ENCODE measurements around the gene MYH3.

DNA sequence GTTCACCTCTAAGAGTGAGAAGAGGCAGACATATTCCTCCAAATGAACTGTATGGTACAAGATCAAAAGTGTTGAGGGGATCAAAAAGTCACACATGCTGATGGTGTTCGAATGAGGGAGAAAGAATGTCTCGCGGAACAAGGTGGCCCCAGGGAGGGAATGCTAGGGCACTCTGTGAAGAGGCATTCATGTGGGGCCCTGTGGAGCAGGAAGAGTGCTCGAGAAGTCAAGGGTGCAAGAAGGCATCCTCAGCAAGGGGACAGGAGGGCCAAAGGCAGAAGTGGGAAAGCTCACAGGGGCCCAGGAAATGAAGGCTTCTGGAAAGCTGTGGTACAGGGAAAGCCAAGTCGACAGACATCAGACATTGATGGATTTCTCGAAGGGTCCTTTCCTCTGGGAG lies 6.1 kb upstream of the MYH3 start:
- TF ChIP-seq POLR2AphosphoS5 (IDR thresholded peaks at IDR 0.05; ENCODE audit: borderline replicate concordance, low read depth, low read length) (no peak), EZH2 (IDR thresholded peaks at IDR 0.05) (no peak)

All from SK-N-MC (cell line).